Measurements from ENCODE around the gene POLR3B.

POLR3B gene

DNA sequence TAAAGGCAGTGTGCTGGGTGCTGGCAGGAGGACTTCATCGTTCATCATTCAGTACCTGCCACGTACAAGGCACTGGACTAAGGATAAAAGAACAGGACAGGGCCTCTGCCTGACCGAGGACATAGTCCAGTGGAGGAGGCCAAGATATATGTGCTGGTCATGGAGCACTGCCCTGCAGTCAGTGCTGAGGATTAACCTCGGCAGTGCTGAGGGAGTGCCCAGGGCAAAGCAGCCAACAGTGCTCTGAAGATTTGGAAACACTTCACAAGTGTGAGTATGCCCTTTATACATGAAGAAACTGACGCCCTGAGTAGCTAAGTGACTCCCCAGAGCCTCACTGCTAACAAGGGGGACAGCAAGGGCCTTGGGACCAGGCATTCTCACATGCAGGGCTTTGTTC lies 153.8 kb downstream of the POLR3B start:
- TF ChIP-seq CTCF (IDR thresholded peaks at IDR 0.05): no peak

GRCh38 chr12:106517314-106517713 lies 159.8 kb downstream of the POLR3B start:
- no peak for TF ChIP-seq CTCF (IDR thresholded peaks at IDR 0.05)

DNA sequence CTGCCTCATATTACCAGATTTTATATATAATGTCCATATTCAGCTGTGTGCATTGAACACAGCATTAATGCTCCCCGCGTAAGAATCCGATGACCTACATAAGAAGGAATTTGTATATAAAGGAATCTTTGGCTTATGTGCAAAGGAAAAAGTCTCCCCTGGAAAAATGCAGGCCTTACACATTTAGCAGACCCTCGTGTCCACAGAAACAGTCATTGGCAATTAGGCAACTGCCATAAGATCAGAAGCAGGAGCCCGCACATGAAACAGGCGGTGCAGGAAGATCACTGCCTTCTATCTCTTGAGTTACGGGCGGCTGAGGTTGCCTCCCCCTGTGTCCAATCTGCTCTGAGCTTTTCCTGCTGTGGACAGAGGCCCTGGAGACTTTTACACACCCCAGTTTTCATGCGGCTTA lies 162.1 kb downstream of the POLR3B start:
- TF ChIP-seq CTCF (IDR thresholded peaks at IDR 0.05): no peak

DNA sequence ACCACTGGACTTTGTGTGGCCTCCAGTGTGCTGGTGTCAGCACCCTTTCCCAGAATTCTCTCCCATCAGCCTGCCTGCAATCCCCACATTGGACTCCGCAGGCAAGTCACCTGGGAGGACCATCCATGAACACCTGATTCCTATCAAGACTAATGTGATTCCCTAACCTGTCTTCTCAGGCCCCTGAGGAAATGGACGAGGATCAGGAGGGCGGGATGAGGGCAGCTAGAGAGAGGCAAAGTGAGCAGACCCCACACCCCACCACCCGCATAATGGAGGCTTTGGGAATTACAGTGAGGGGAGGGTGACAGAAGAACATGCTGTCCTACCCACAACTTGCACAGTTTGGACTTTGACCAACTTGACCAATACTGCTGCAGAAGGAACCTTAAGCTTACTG lies 164.4 kb downstream of the POLR3B start:
- TF ChIP-seq CTCF (IDR thresholded peaks at IDR 0.05): no peak

DNA sequence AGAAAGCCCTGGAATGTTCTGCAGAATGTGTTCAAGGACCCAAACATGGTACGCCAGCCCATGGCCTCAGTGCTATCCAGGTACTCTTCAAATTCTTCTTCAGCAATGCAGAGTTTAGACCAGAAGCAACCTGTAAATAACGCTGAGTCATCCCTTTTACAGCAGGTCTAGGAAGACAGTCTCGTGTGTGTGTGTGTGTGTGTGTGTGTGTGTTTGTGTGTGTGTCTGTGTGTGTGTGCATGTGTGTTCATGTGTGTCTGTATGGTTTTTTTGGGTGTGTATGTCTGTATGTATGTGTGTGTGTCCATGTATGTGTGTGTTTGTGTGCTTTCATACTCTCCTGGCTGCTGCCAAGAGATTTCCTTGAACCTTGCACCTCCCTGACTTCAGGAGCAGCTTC lies 165.2 kb downstream of the POLR3B start:
- TF ChIP-seq CTCF (IDR thresholded peaks at IDR 0.05): no peak

DNA sequence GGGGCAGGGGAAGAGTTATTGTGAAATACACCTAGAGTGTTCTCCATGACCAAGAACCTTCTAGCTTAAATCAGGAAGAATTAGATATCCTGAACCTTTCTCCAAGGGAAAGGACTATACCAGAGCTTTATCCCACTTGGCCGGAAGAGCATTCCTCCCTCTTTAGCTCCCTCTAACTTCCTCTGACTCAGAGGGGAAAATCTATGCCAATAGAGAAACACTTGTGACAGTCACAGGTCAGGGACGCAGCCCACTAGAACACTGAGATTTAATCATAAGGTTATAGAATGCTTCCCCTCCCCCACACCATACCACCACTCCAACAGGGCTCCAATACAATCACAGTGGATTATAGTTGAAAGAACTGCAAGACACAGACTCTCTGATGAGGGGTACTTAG lies 169.8 kb downstream of the POLR3B start:
- no peak for TF ChIP-seq CTCF (IDR thresholded peaks at IDR 0.05)

DNA sequence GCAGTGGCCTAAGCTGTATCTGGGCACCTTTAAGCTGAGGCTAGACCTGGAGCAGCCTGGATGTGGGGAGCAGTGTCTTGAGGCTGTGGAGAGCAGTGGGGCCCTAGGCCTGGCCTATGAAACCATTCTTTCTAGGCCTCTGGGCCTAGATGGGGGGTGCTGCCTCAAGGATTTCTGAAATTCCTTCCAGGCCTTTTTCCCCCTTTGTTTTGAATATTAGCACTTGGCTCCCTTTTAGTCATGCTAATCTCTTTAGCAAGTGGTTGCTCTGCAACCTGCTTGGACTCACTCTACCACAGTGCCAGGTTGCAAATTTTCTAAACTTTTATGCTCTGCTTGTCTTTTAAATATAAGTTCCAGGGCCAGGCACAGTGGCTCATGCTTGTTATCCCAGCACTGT lies 183.7 kb downstream of the POLR3B start:
- TF ChIP-seq CTCF (IDR thresholded peaks at IDR 0.05): no peak

DNA sequence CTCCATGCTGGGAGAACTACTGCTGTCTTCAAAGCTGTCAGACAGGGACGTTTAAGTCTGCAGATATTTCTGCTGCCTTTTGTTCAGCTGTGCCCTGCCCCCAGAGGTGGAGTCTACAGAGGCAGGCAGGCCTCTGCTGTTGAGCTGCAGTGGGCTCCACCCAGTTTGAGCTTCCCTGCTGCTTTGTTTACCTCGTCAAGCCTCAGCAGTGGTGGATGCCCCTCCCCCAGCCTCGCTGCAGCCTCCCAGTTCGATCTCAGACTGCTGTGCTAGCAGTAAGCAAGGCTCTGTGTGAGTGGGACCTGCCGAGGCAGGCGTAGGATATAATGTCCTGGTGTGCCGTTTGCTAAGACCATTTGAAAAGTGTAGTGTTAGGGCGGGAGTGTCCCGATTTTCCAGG lies 193.9 kb downstream of the POLR3B start:
- no peak for TF ChIP-seq CTCF (IDR thresholded peaks at IDR 0.05)

All from LNCAP (cell line).